ENCODE measurements around the gene NCKAP1. TPM values are rescaled to one million over a fixed set of nuclear protein-coding genes. Genes with fewer than 3 reads are reported as not detected.

The NCKAP1 gene
- total and polyA plus RNA-seq, 2 of the 4 experiments (the other 2 are of a cell fraction), result 91.1 to 160 TPM

DNA sequence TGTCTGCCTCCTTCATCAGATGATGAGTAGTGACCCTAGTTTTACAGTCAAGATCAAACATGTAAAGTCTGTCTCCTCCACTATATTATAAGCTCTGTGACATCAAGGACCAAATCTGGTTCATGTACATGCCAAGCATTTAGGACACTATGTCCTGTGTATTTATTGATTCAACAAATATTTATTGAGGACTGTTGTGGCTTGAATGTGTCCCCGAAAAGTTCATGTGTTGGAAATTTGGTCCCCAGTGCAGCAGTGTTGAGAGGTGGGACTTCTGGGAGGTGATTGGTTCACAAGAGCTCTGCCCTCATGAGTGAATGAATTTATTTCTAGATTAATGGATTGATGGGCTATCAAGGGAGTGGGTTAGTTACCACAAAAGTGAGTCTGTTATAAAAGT is 125.2 kb downstream of the NCKAP1 start:
- Histone ChIP-seq H3K36me3 (ENCODE audit: control insufficient read depth, insufficient read depth, low read length) (peaks cover 14% of the 10 kb centered on the region), H4K20me1 (ENCODE audit: insufficient read depth, low read length) (peaks cover 10% of the 10 kb centered on the region), H3K4ac (ENCODE audit: low read depth, low read length) (no peak overlapping the region), H2AK5ac (ENCODE audit: low read depth, low read length) (no peak overlapping the region), H4K8ac (ENCODE audit: low read depth in 2 of 2, low read length in 2 of 2) (no peak overlapping the region), H3K4me3 (ENCODE audit: insufficient read depth, low read depth, low read length) (no peak overlapping the region), H3K4me1 (ENCODE audit: control insufficient read depth, insufficient read depth, low read length) (peaks cover 11% of the 10 kb centered on the region), H3K9ac (ENCODE audit: low read depth, low read length) (no peak overlapping the region), H3K9me1 (ENCODE audit: insufficient read depth, low read length) (peaks cover 8% of the 10 kb centered on the region), H2BK15ac (ENCODE audit: low read depth, low read length) (no peak overlapping the region), H3K9me3 (ENCODE audit: control insufficient read depth, insufficient read depth, low read length) (no peaks in the 10 kb centered on the region), H2BK20ac (ENCODE audit: low read depth, low read length) (no peak overlapping the region), H3K23ac (ENCODE audit: low read depth, low read length) (no peak overlapping the region), H3K4me2 (ENCODE audit: low read depth, low read length) (no peak overlapping the region), H3K79me1 (ENCODE audit: low read depth in 1 of 2, low read length in 2 of 2) (peaks cover 3 to 8% of the 10 kb centered on the region in 2 experiments; a peak in 3 of 4 replicates), H3K27ac (ENCODE audit: insufficient read depth, low read length) (no peak overlapping the region), H2AFZ (replicated peaks; ENCODE audit: low read length, poor library complexity) (no peak overlapping the region), H2BK5ac (ENCODE audit: low read depth, low read length, poor library complexity, severe bottlenecking) (no peak overlapping the region), H2AK9ac (replicated peaks; ENCODE audit: low read depth, low read length, poor library complexity) (no peak overlapping the region), H3K18ac (ENCODE audit: low read depth, low read length) (no peak overlapping the region), H3K14ac (replicated peaks; ENCODE audit: low read depth, low read length) (no peak overlapping the region), H2BK120ac (ENCODE audit: low read depth, low read length) (no peak overlapping the region), H4K91ac (ENCODE audit: insufficient read depth, low read depth, low read length) (no peak overlapping the region), H3K56ac (ENCODE audit: extremely low read depth, insufficient read depth, low read length) (no peak overlapping the region), H3K27me3 (ENCODE audit: control insufficient read depth, insufficient read depth, low read length) (no peaks in the 10 kb centered on the region), H4K5ac (ENCODE audit: low read depth, low read length) (no peak overlapping the region)
- dilution Hi-C loops (cut with HindIII; ENCODE audit: low sequenced_read_pairs, unreplicated experiment) (no loop called here), intact Hi-C loops (cut with micrococcal nuclease) (loop anchor here (5.0 kb wide), 1 partner anchor 34 kb away; no protein-coding TSS in a partner anchor), in situ Hi-C loops (cut with MboI; ENCODE audit: low sequenced_read_pairs) (no loop called here)
- 100% methylated on average over 1 of the region's 1 CpG; no CpG with 5 or more reads in 1 of the 2 experiments for WGBS, 2 experiments (ENCODE audit: extremely low coverage in 2 of 2, insufficient read length in 1 of 2)
- ChIA-PET CTCF (interaction anchor here (0.6 kb wide), 1 partner anchor 21 kb away, joined by 4 read pairs; no protein-coding TSS in a partner anchor), POLR2A (ENCODE audit: unreplicated experiment) (no interaction called here)
- ATAC-seq (ENCODE audit: low read depth) (no peak), DNase-seq (no peak)
- BruUV-seq (replicated peaks), result no TSS peak
- TF ChIP-seq RAD21 (IDR thresholded peaks at IDR 0.05; ENCODE audit: low read length) (no peak), MAZ (IDR thresholded peaks at IDR 0.05; ENCODE audit: borderline replicate concordance, low read depth, low read length) (no peak), CHD1 (IDR thresholded peaks at IDR 0.05; ENCODE audit: low read depth, low read length) (no peak), POLR2A (IDR thresholded peaks at IDR 0.05; ENCODE audit: low read depth, low read length) (no peak), FOS (IDR thresholded peaks at IDR 0.05; ENCODE audit: low read depth, low read length) (no peak), RFX5 (IDR thresholded peaks at IDR 0.05; ENCODE audit: low read depth, low read length) (no peak), MXI1 (IDR thresholded peaks at IDR 0.05; ENCODE audit: borderline replicate concordance, low read depth, low read length) (no peak), BHLHE40 (IDR thresholded peaks at IDR 0.05; ENCODE audit: low read depth, low read length) (no peak), MAFK (IDR thresholded peaks at IDR 0.05; ENCODE audit: low read depth, low read length) (no peak), SMC3 (IDR thresholded peaks at IDR 0.05; ENCODE audit: low read depth, low read length) (no peak), NFE2L2 (IDR thresholded peaks at IDR 0.05; ENCODE audit: low read depth, low read length) (no peak), CEBPB (IDR thresholded peaks at IDR 0.05; ENCODE audit: low read depth, low read length) (no peak)
- TF ChIP-seq, protein P1, sequence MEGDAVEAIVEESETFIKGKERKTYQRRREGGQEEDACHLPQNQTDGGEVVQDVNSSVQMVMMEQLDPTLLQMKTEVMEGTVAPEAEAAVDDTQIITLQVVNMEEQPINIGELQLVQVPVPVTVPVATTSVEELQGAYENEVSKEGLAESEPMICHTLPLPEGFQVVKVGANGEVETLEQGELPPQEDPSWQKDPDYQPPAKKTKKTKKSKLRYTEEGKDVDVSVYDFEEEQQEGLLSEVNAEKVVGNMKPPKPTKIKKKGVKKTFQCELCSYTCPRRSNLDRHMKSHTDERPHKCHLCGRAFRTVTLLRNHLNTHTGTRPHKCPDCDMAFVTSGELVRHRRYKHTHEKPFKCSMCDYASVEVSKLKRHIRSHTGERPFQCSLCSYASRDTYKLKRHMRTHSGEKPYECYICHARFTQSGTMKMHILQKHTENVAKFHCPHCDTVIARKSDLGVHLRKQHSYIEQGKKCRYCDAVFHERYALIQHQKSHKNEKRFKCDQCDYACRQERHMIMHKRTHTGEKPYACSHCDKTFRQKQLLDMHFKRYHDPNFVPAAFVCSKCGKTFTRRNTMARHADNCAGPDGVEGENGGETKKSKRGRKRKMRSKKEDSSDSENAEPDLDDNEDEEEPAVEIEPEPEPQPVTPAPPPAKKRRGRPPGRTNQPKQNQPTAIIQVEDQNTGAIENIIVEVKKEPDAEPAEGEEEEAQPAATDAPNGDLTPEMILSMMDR (conservative IDR thresholded peaks at IDR 0.05; ENCODE audit: low read depth, low read length), result no peak
- TF ChIP-seq, protein P2, sequence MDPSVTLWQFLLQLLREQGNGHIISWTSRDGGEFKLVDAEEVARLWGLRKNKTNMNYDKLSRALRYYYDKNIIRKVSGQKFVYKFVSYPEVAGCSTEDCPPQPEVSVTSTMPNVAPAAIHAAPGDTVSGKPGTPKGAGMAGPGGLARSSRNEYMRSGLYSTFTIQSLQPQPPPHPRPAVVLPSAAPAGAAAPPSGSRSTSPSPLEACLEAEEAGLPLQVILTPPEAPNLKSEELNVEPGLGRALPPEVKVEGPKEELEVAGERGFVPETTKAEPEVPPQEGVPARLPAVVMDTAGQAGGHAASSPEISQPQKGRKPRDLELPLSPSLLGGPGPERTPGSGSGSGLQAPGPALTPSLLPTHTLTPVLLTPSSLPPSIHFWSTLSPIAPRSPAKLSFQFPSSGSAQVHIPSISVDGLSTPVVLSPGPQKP (IDR thresholded peaks at IDR 0.05; ENCODE audit: borderline replicate concordance, low read depth, low read length), result no peak
